HepG2 (cell line): ENCODE results near the gene TRIM31. TPM values are rescaled to one million over a fixed set of nuclear protein-coding genes. Genes with fewer than 3 reads are reported as not detected.

Source experiments
- ATAC-seq: fragments of 200-7000 bp; cut with Tn5 transposase; 3 replicates; pipeline ENCODE4 v1.9.1; 2020; ENCODE audit warnings: mild to moderate bottlenecking, moderate library complexity
- BruUV-seq: library from RNA; stranded (reverse); fragments of 400-500 nt; replicated peaks from 2 replicates; lab custom pipeline; 2021; lab: Mats Ljungman, UMichigan
- CTCF ChIA-PET: fragments of 300-600 bp; formaldehyde crosslinking; extraction: SDS; loops from one replicate; lab custom pipeline; 2021; ENCODE audit warnings: low total read pairs, inconsistent platforms, low intra/inter-chr PET ratio; lab: Yijun Ruan, JAX
- POLR2A ChIA-PET: fragments of 350-600 bp; sonication (Branson Sonifier 250); formaldehyde crosslinking; loops from one replicate; lab custom pipeline; 2020; ENCODE audit warnings: antibody characterized with exemption, inconsistent platforms; lab: Yijun Ruan, JAX
- DNase-seq: peaks from one replicate; pipeline ENCODE4 v3.0.0-alpha.2; 2015; ENCODE audit warnings: low spot score
- FAIRE-seq: peaks from 3 replicates; lab custom pipeline; 2011; peaks lifted over from hg19 to GRCh38; lab: Jason Lieb, UNC
- H2AFZ ChIP-seq: one replicate; pipeline ENCODE4 v1.6.1; 2011; ENCODE audit warnings: low read length, inconsistent platforms
- H3K27ac ChIP-seq: fragments of 300-600 bp; 3 replicates; pipeline ENCODE4 v1.8.0; 2011; ENCODE audit warnings: mixed run types, mild to moderate bottlenecking, mixed read lengths, low read length, inconsistent platforms; ENCODE audit not compliant: insufficient read depth; ENCODE audit errors: extremely low read length
- H3K27me3 ChIP-seq, 2 experiments: fragments of 200-600 bp in 1 of 2; 2 replicates in 1 of 2; 3 replicates in 1 of 2; pipeline versions ENCODE4 v1.6.0 to v1.8.0; 2011; ENCODE audit warnings: low read length in 2 of 2, mild to moderate bottlenecking in 2 of 2, moderate library complexity in 2 of 2, inconsistent platforms in 1 of 2; ENCODE audit not compliant: insufficient read depth in 2 of 2, control insufficient read depth in 1 of 2
- H3K36me3 ChIP-seq, 2 experiments: fragments of 200-600 bp in 1 of 2; replicated peaks in 1 of 2; 2 replicates in 1 of 2; 3 replicates in 1 of 2; pipeline versions ENCODE4 v1.5.1 to v1.8.0; 2011; ENCODE audit warnings: low read length in 2 of 2, inconsistent platforms in 1 of 2; ENCODE audit not compliant: insufficient read depth in 2 of 2, control insufficient read depth in 1 of 2
- H3K4me1 ChIP-seq: 2 replicates; pipeline ENCODE4 v1.5.1; 2012; ENCODE audit warnings: low read length, inconsistent platforms; ENCODE audit not compliant: insufficient read depth
- H3K4me2 ChIP-seq: 2 replicates; pipeline ENCODE4 v1.6.0; 2011; ENCODE audit warnings: low read depth, low read length, inconsistent platforms
- H3K4me3 ChIP-seq, 3 experiments: fragments of 200-600 bp in 1 of 3; sonication (generic), shearing (Covaris generic) in 1 of 3; replicated peaks in 1 of 3; 2 replicates each; pipeline ENCODE4 v1.5.1; 2011 to 2016; ENCODE audit warnings: low read length in 3 of 3, inconsistent platforms in 2 of 3, low read depth in 2 of 3, mild to moderate bottlenecking in 2 of 3, control low read depth in 1 of 3, mixed read lengths in 1 of 3; ENCODE audit not compliant: insufficient read depth in 1 of 3
- H3K79me2 ChIP-seq: one replicate; pipeline ENCODE4 v1.6.1; 2011; ENCODE audit warnings: low read length, inconsistent platforms; ENCODE audit not compliant: insufficient read depth
- H3K9ac ChIP-seq: 2 replicates; pipeline ENCODE4 v1.6.0; 2011; ENCODE audit warnings: mild to moderate bottlenecking, low read depth, low read length, inconsistent platforms; ENCODE audit not compliant: insufficient read depth
- H3K9me3 ChIP-seq: 2 replicates; pipeline ENCODE4 v1.5.1; 2012; ENCODE audit warnings: mild to moderate bottlenecking, low read length
- H4K20me1 ChIP-seq: 2 replicates; pipeline ENCODE4 v1.6.0; 2011; ENCODE audit warnings: inconsistent platforms, mild to moderate bottlenecking, low read length, moderate library complexity; ENCODE audit not compliant: insufficient read depth
- HNRNPK ChIP-seq: fragments of 200-400 bp; formaldehyde crosslinking; IDR thresholded peaks from 2 replicates; pipeline ENCODE4 v1.6.1; 2018; ENCODE audit warnings: low read length, low read depth, moderate library complexity, mild to moderate bottlenecking; ENCODE audit not compliant: poor library complexity, severe bottlenecking
- MNT ChIP-seq: fragments of 450-650 bp; IDR thresholded peaks from 2 replicates; pipeline ENCODE4 v1.6.1; 2016
- NKX3-1 ChIP-seq: sonication (generic); formaldehyde crosslinking; IDR thresholded peaks from 2 replicates; pipeline ENCODE4 v1.5.0; 2020; ENCODE audit warnings: missing genetic modification reagents
- ZBTB38 ChIP-seq: sonication (generic); formaldehyde crosslinking; IDR thresholded peaks from 2 replicates; pipeline ENCODE4 v1.5.1; 2020; ENCODE audit warnings: mild to moderate bottlenecking, missing genetic modification reagents
- ZMYM2 ChIP-seq: sonication (generic); formaldehyde crosslinking; IDR thresholded peaks from 2 replicates; pipeline ENCODE4 v1.8.0; 2022; ENCODE audit warnings: mild to moderate bottlenecking, missing genetic modification reagents
- ZNF484 ChIP-seq: sonication (generic); formaldehyde crosslinking; IDR thresholded peaks from 2 replicates; pipeline ENCODE4 v1.5.1; 2020; ENCODE audit warnings: mild to moderate bottlenecking, low read depth, missing genetic modification reagents, borderline replicate concordance
- WGBS: methylation state at CpG from one replicate; pipeline ENCODE4 v1.1.6; 2017; ENCODE audit warnings: low lambda C conversion rate; 5-methylcytosine and 5-hydroxymethylcytosine counted together
- in situ Hi-C: cut with HindIII; loops from 2 replicates; pipeline ENCODE4 v1.10.0; 2017; ENCODE audit warnings: low pct_unique_long_range_greater_than_20kb; ENCODE audit not compliant: extremely low pct_ligation_motif_present
- intact Hi-C: fragments of 100-400 bp; cut with micrococcal nuclease; formaldehyde crosslinking; loops from one replicate; pipeline ENCODE4 v1.10.0; 2022; ENCODE audit not compliant: unreplicated experiment
- polyA plus RNA-seq, 8 experiments: library from polyadenylated mRNA; depleted of rRNA in 3 of 8; stranded (reverse) in 7 of 8; unstranded in 1 of 8; fragments of >200 nt; fragmentation: Illumina TruSeq in 4 of 8; extraction: Trizol in 4 of 8; gene quantifications; 2 replicates each; pipeline versions ENCODE4 v1.2.1 to v1.2.3, GENCODE V29; 2011 to 2016; ENCODE audit warnings: low read depth in 4 of 8, missing spikeins in 1 of 8, mixed read lengths in 1 of 8; ENCODE audit not compliant: insufficient read depth in 1 of 8
- total RNA-seq, 5 experiments: library from RNA; depleted of rRNA; stranded (reverse); fragments of >200 nt; fragmentation: Illumina TruSeq; extraction: Trizol; gene quantifications; 2 replicates each; pipeline ENCODE4 v1.2.3, GENCODE V29; 2016; ENCODE audit warnings: low read depth in 1 of 5
- TF ChIP-seq, protein P1 (sequence below), 2 experiments: fragments of 450-650 bp in 1 of 2; sonication (generic) in 1 of 2; formaldehyde crosslinking; IDR thresholded peaks; 2 replicates each; pipeline versions ENCODE4 v1.5.0 to v1.8.0; 2020 to 2022; ENCODE audit warnings: mild to moderate bottlenecking in 1 of 2, missing genetic modification reagents in 1 of 2

Gene TRIM31
- total and polyA plus RNA-seq, 2 of the 13 experiments (the other 11 are each of a cell fraction or from before 2014, with no cell fraction given) = 0.13 to 0.51 TPM

DNA sequence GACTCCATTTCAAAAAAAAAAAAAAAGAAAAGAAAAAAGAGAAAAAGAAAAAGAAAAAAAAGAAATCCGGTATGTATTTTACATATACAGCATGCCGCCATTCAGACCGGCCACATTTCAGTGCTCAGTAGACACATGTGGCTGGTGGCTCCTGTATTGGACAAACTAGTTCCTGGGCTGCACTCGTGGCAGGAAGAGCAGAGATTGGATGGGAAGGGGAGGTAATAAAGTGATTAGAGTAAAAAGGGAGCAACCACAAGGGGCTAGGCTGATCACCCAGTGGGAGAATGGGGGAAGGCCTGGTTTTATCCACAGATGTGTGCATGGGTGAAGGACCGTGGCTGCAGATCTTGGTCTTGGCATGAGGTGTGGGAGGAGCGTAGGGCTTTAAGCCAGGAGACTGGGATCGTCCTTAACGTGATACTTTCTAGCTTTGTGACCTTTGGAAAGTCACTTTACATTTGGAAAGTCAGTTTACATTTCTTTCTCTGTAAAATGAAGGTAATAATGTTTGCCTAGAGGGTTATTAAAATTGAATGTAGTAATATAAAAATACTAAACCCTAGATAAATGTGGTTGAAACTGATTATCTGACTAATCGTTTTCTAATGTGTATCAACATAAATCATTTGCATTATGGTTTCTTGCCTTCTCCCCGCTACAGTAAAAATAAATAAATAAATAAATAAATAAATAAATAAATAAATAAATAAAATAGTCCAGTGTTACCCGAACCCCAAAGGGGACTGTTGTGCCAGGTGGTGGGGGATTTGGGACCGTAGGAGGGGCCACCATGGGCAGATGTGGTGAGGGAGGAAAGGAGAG is 49.6 kb upstream of the TRIM31 start:
- CTCF ChIA-PET = no interaction called here
- ATAC-seq (no peak), DNase-seq (no peak), FAIRE-seq (no peak)
- Histone ChIP-seq H3K27ac (peak overlapping the region; percentile 87), H3K4me3 (peak overlapping the region; percentile 90 to 95 (median 92)), H4K20me1 (no peaks in the 10 kb centered on the region; the same call in 1 of the 2 replicates), H3K4me2 (peak overlapping the region; percentile 86), H3K27me3 (peaks cover 0 to 3% of the 10 kb centered on the region in 2 experiments; a peak in 1 of 5 replicates), H2AFZ (no peak overlapping the region), H3K9me3 (no peaks in the 10 kb centered on the region), H3K4me1 (peaks cover 55% of the 10 kb centered on the region), H3K36me3 (peaks cover 7 to 8% of the 10 kb centered on the region in 2 experiments), H3K9ac (peak overlapping the region; percentile 81), H3K79me2 (peaks cover 36% of the 10 kb centered on the region)
- WGBS = 56% methylated on average over 12 of the region's 12 CpGs
- TF ChIP-seq NKX3-1 (no peak), ZBTB38 (CRISPR knock-in tag) (peak; percentile 51; the same call in 1 of the 2 replicates), MNT (0 out of 2 replicates have a peak, but pooled peaks have one; percentile 18), ZMYM2 (CRISPR knock-in tag) (peak; percentile 16; the same call in 1 of the 2 replicates), HNRNPK (peak; percentile 23), ZNF484 (no peak)
- TF ChIP-seq, protein P1, sequence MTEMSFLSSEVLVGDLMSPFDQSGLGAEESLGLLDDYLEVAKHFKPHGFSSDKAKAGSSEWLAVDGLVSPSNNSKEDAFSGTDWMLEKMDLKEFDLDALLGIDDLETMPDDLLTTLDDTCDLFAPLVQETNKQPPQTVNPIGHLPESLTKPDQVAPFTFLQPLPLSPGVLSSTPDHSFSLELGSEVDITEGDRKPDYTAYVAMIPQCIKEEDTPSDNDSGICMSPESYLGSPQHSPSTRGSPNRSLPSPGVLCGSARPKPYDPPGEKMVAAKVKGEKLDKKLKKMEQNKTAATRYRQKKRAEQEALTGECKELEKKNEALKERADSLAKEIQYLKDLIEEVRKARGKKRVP (CRISPR knock-in tag; IDR thresholded peaks at IDR 0.05) = 0 out of 4 replicates have a peak, but pooled peaks of 1 of the 2 experiments have one; percentile 16
- in situ Hi-C loops = no loop called here
- POLR2A ChIA-PET = interaction anchor here (1.4 to 3.3 kb wide), 4 partner anchors 28 to 96 kb away, joined by 4 to 26 read pairs (median 15); partner anchors contain the start of gene TRIM40
- TSS peak; percentile 79 for BruUV-seq
- intact Hi-C loops = loop anchor here (1.0 kb wide), 2 partner anchors 28 to 59 kb away; no protein-coding TSS in a partner anchor
